ENCODE results near the gene TMEM151A.
"Not testable (repeated sequence)": the region's sequence is repeated elsewhere in the genome, so short reads cannot be mapped to it uniquely, and the experiment has no call there.

TMEM151A gene

GRCh38 chr11:66248903-66249302 is 42.8 kb upstream of the TMEM151A start:
- no peak overlapping the region for H3K27ac ChIP-seq
- no peak overlapping the region for H3K4me3 ChIP-seq (ENCODE audit: low read depth, low read length)
- no peak for DNase-seq
- in situ Hi-C loops (cut with HindIII; ENCODE audit: low pct_ligation_motif_present, low sequenced_read_pairs) = no loop called here
- TF ChIP-seq CTCF (IDR thresholded peaks at IDR 0.05; ENCODE audit: low read depth, low read length, missing control alignments) = no peak
- peaks cover 40% of the 10 kb centered on the region for H3K36me3 ChIP-seq (replicated peaks)
- no peaks in the 10 kb centered on the region for H3K27me3 ChIP-seq (replicated peaks)

- DNase-seq = no peak
- no peaks in the 10 kb centered on the region for H3K27me3 ChIP-seq (replicated peaks)
- H3K4me3 ChIP-seq (ENCODE audit: low read depth, low read length) = no peak overlapping the region
- peaks cover 28% of the 10 kb centered on the region for H3K36me3 ChIP-seq (replicated peaks)
- no peak overlapping the region for H3K27ac ChIP-seq
- no peak for TF ChIP-seq CTCF (IDR thresholded peaks at IDR 0.05; ENCODE audit: low read depth, low read length, missing control alignments)
- in situ Hi-C loops (cut with HindIII; ENCODE audit: low pct_ligation_motif_present, low sequenced_read_pairs) = no loop called here
These were observed 39.9 kb upstream of the TMEM151A start for GRCh38 chr11:66251809-66252208.

GRCh38 chr11:66253081-66253480 is 38.6 kb upstream of the TMEM151A start:
- DNase-seq; H3K4me3 ChIP-seq (ENCODE audit: low read depth, low read length); H3K27me3 ChIP-seq (replicated peaks); H3K27ac ChIP-seq; in situ Hi-C loops (cut with HindIII; ENCODE audit: low pct_ligation_motif_present, low sequenced_read_pairs): not testable (repeated sequence)
- peaks cover 19% of the 10 kb centered on the region for H3K36me3 ChIP-seq (replicated peaks)

GRCh38 chr11:66258473-66258893 is 33.2 kb upstream of the TMEM151A start:
- no peaks in the 10 kb centered on the region for H3K27me3 ChIP-seq (replicated peaks)
- no peak for DNase-seq
- H3K27ac ChIP-seq = no peak overlapping the region
- no peak for TF ChIP-seq CTCF (IDR thresholded peaks at IDR 0.05; ENCODE audit: low read depth, low read length, missing control alignments)
- in situ Hi-C loops (cut with HindIII; ENCODE audit: low pct_ligation_motif_present, low sequenced_read_pairs) = no loop called here
- H3K4me3 ChIP-seq (ENCODE audit: low read depth, low read length) = peak overlapping the region; percentile 91
- H3K36me3 ChIP-seq (replicated peaks) = peaks cover 23% of the 10 kb centered on the region

- Histone ChIP-seq H3K27ac (no peak overlapping the region), H3K36me3 (replicated peaks) (peaks cover 25% of the 10 kb centered on the region), H3K4me3 (ENCODE audit: low read depth, low read length) (no peak overlapping the region), H3K27me3 (replicated peaks) (no peaks in the 10 kb centered on the region)
- TF ChIP-seq CTCF (IDR thresholded peaks at IDR 0.05; ENCODE audit: low read depth, low read length, missing control alignments) = no peak
- in situ Hi-C loops (cut with HindIII; ENCODE audit: low pct_ligation_motif_present, low sequenced_read_pairs) = no loop called here
- no peak for DNase-seq
These were observed 32.5 kb upstream of the TMEM151A start for GRCh38 chr11:66259225-66259624.

GRCh38 chr11:66259956-66260355 is 31.7 kb upstream of the TMEM151A start:
- Histone ChIP-seq H3K36me3 (replicated peaks) (peaks cover 25% of the 10 kb centered on the region), H3K27ac (no peak overlapping the region), H3K4me3 (ENCODE audit: low read depth, low read length) (no peak overlapping the region), H3K27me3 (replicated peaks) (no peaks in the 10 kb centered on the region)
- in situ Hi-C loops (cut with HindIII; ENCODE audit: low pct_ligation_motif_present, low sequenced_read_pairs) = no loop called here
- TF ChIP-seq CTCF (IDR thresholded peaks at IDR 0.05; ENCODE audit: low read depth, low read length, missing control alignments) = no peak
- no peak for DNase-seq
